DND-41 (cell line): ENCODE data around the gene ATXN2.

Source experiments
- CTCF ChIP-seq: IDR thresholded peaks from 2 replicates; pipeline ENCODE4 v1.5.1; 2012; ENCODE audit warnings: borderline replicate concordance, low read length, moderate library complexity, mild to moderate bottlenecking; ENCODE audit not compliant: poor library complexity, severe bottlenecking; ENCODE audit errors: extremely low read depth
- EZH2 ChIP-seq: IDR thresholded peaks from 3 replicates; pipeline ENCODE4 v1.6.1; 2012; ENCODE audit warnings: borderline replicate concordance, low read depth, mild to moderate bottlenecking, moderate library complexity, low read length, inconsistent platforms; ENCODE audit not compliant: severe bottlenecking

- TF ChIP-seq CTCF = no peak
- TF ChIP-seq EZH2 = no peak
Measured at GRCh38 chr12:111448266-111448830, 150.8 kb downstream of the ATXN2 start.
